CD4-positive, alpha-beta T cell treated with Interleukin-6 at 100 ng/mL for 8 hours (primary cell): ENCODE data around the gene FYTTD1.

ENCODE experiments used
- DNase-seq: peaks from one replicate; pipeline ENCODE4 v3.0.0-alpha.2; 2020; ENCODE audit warnings: mixed read lengths, low spot score

FYTTD1 gene

GRCh38 chr3:197737749-197738462, 11.8 kb upstream of the FYTTD1 start:
- no peak for DNase-seq

- no peak for DNase-seq
These were observed 6.9 kb upstream of the FYTTD1 start for GRCh38 chr3:197742787-197743186.

- DNase-seq: no peak
These were observed 3.5 kb upstream of the FYTTD1 start for GRCh38 chr3:197746209-197746608.

- DNase-seq: no peak
These were observed 2.9 kb upstream of the FYTTD1 start for GRCh38 chr3:197746801-197747237.

GRCh38 chr3:197748597-197749314, 927 bp upstream of the FYTTD1 start:
- no peak for DNase-seq

DNA sequence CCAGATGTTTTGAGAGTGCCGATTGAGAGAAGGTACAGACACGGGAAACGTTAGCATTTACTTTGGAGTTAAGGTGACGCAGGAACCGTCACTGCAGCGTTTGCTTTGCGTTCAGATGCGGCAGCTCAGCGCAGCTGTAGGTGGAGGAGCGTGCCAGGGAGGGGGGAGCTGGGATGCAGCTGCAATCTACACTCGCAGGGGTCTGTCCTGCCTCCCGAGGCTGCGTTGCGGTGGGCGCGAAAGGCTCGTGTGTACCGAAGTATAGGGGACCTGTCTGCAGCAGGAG, 425 bp upstream of the FYTTD1 start:
- DNase-seq: peak; percentile 55

DNA sequence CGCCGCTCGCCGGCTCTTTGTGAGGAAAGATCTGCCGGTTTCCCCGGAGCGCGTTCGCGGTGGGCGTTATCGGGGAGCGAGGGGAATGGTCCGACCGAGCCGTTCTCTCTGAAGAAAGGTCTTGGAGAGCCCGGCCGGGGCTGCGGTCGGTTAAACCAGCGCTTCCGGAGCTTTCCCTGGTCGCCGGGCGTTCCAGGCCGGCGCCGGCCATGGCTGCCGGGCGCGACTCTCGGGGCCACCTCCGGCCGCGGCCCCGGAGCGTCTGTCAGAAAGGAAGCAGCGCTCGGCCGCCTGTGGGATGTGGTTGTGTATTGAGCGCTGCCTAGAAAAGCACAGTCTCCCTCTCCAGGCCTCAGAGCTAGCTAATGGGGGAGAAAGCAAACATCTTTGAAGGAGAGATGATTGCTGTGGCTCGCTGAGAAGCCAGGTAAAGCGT, 731 bp downstream of the FYTTD1 start:
- DNase-seq: peak; percentile 55

GRCh38 chr3:197750858-197751737, 1.4 kb downstream of the FYTTD1 start:
- peak; percentile 7 for DNase-seq

- no peak for DNase-seq
These were observed 2.4 kb downstream of the FYTTD1 start for GRCh38 chr3:197752107-197752506.

- DNase-seq: no peak
These were observed 3.6 kb downstream of the FYTTD1 start for GRCh38 chr3:197753263-197753662.

DNA sequence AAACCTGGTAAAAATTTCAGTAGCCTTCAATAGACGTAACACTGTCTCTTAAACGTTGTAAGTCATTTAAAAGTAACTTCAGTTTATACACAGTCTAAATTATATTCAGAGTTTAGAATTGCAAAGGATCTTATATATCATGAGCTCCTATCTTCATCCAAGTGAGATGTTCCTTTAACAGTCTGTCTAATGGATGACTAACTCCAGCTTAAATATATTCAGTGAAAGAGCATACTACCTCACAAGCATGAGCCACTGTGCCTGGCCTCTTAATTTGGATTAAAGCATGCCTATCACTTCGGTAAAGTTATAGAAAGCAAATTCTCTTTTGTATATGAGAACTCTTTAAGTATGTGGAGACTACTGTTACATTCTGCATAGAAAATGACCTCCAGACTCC, 7.0 kb downstream of the FYTTD1 start:
- no peak for DNase-seq

GRCh38 chr3:197758512-197758911, 8.8 kb downstream of the FYTTD1 start:
- DNase-seq: no peak

GRCh38 chr3:197761784-197762183, 12.1 kb downstream of the FYTTD1 start:
- DNase-seq: no peak

- no peak for DNase-seq
These were observed 25.6 kb downstream of the FYTTD1 start for GRCh38 chr3:197775317-197775716.

- no peak for DNase-seq
These were observed 32.5 kb downstream of the FYTTD1 start for GRCh38 chr3:197782230-197782629.

GRCh38 chr3:197784019-197784585, 34.4 kb downstream of the FYTTD1 start:
- no peak for DNase-seq

GRCh38 chr3:197787412-197787811, 37.7 kb downstream of the FYTTD1 start:
- no peak for DNase-seq

DNA sequence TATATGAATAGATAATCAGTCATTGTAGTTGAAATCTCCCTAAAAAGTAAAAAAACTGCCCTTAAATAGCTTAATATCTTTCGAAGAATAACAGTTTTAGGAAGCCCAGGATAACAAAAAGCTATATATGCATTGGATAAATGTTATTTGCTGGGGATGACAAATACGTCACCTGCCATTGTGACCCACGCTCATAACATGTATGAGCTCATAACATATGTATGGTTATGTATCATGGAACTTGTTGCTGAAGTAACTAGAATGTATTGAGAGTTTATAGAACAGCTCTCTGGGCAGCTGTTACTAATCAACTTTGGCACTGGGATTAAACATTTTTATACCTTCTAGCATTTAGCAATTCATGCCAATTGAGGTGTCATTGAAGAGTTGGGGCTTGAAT, 39.6 kb downstream of the FYTTD1 start:
- no peak for DNase-seq

DNA sequence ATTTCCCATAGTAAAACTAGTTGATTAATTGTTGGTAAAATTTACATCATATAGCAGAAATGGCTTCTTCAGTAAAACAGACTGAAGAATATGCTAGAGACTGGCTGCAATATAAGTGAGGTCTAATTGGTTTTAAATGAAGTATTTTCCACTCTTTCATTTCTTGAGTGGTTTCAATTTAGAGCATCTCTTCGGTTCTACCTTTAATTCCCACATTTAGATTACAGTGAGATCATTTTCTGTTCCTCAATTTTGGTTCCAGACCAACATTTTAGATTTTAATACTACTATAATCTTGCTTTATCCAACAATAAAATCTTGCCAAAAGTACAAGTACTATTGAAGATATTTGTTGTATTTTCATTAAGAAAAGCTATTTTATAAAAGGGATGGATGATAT, 40.4 kb downstream of the FYTTD1 start:
- DNase-seq: no peak

- peak; percentile 75 for DNase-seq
These were observed 41.6 kb downstream of the FYTTD1 start, which contains the start of gene LRCH3 for GRCh38 chr3:197791113-197791891. TSS of gene LRCH3 (plus strand) at chr3:197791254. CDS start at chr3:197791279, 25 bp downstream.

DNA sequence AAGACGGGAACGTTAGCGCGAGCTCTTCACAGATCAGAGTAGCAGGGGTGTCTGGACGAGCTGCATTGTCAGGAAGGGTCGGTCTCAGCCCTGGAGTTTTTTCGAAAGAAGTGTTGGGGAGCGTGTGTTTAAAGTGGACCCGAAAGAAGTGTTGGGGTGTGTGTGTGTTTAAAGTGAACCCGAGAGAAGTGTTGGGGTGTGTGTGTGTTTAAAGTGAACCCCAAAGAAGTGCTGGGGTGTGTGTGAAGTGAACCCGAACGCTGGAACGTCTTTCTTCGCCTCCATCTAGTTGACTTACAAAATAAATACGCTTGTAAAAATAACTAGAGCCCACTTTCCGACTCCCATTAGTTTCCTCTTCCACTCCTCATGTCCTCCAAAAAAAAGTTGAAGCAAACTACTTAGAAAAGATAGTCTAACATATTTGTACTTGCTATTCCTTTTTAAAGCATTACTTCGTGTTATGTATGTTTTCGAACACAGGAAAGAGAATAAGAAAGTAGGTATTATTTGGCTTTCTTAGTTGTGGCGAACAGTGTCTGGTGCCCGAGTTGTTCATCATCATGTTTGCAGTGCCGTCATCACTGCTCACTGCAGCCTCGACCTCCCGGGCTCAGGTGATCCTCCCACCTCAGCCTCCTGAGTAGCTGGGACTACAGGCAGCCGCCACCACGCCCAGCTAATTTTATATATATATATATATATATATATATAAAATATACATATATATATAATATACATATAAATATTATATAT, 42.4 kb downstream of the FYTTD1 start:
- DNase-seq: peak; percentile 17
